ENCODE measurements around the gene SCYGR2.

Gene SCYGR2

GRCh38 chr2:227613272-227613660 is 14.6 kb downstream of the SCYGR2 start:
- no peak for DNase-seq

GRCh38 chr2:227614246-227614645 is 15.6 kb downstream of the SCYGR2 start:
- DNase-seq, result no peak

- no peak for DNase-seq
These were observed 16.0 kb downstream of the SCYGR2 start, which contains the start of gene SCYGR3 for GRCh38 chr2:227614740-227615139. Gene SCYGR3 (minus strand): TSS chr2:227614840. CDS start chr2:227614840, 0 bp downstream.

- DNase-seq, result no peak
These were observed 16.5 kb downstream of the SCYGR2 start for GRCh38 chr2:227615181-227615580.

GRCh38 chr2:227615906-227616305 is 17.2 kb downstream of the SCYGR2 start:
- DNase-seq, result no peak

GRCh38 chr2:227616631-227617030 is 17.9 kb downstream of the SCYGR2 start:
- no peak for DNase-seq

- DNase-seq, result no peak
These were observed 18.9 kb downstream of the SCYGR2 start, which contains the start of gene SCYGR4 for GRCh38 chr2:227617316-227618230. Gene SCYGR4 (plus strand): TSS chr2:227617498. CDS start chr2:227617498, 0 bp downstream.

GRCh38 chr2:227623226-227623625 is 24.5 kb downstream of the SCYGR2 start:
- DNase-seq, result no peak

GRCh38 chr2:227625420-227625819 is 26.7 kb downstream of the SCYGR2 start:
- DNase-seq, result no peak

- DNase-seq, result no peak
These were observed 28.0 kb downstream of the SCYGR2 start for GRCh38 chr2:227626580-227627151.

GRCh38 chr2:227627769-227628168 is 29.1 kb downstream of the SCYGR2 start:
- no peak for DNase-seq

GRCh38 chr2:227629435-227629834 is 30.7 kb downstream of the SCYGR2 start:
- DNase-seq, result no peak

GRCh38 chr2:227630322-227630721 is 31.6 kb downstream of the SCYGR2 start:
- no peak for DNase-seq

- DNase-seq, result no peak
These were observed 34.1 kb downstream of the SCYGR2 start for GRCh38 chr2:227632827-227633226.

- no peak for DNase-seq
These were observed 35.5 kb downstream of the SCYGR2 start for GRCh38 chr2:227634201-227634600.

GRCh38 chr2:227642656-227643055 is 44.0 kb downstream of the SCYGR2 start:
- DNase-seq, result no peak

GRCh38 chr2:227643990-227644551 is 45.4 kb downstream of the SCYGR2 start:
- no peak for DNase-seq

Measured in activated gamma-delta T cell (primary cell).